GM12873 (cell line): ENCODE data around the gene CDK5.

Source experiments
- CTCF ChIP-seq: IDR thresholded peaks from 2 replicates; pipeline ENCODE4 v1.5.1; 2012; ENCODE audit warnings: low read depth, mild to moderate bottlenecking, moderate library complexity, low read length, control low read depth; ENCODE audit not compliant: insufficient read depth; ENCODE audit errors: missing control alignments

The CDK5 gene

GRCh38 chr7:151075978-151076426 lies 18.3 kb upstream of the CDK5 start:
- no peak for TF ChIP-seq CTCF

GRCh38 chr7:151075662-151075971 lies 17.9 kb upstream of the CDK5 start:
- TF ChIP-seq CTCF: no peak

GRCh38 chr7:151074817-151075661 lies 17.3 kb upstream of the CDK5 start:
- no peak for TF ChIP-seq CTCF

GRCh38 chr7:151073990-151074389 lies 16.3 kb upstream of the CDK5 start:
- no peak for TF ChIP-seq CTCF

- no peak for TF ChIP-seq CTCF
These were observed 13.6 kb upstream of the CDK5 start for GRCh38 chr7:151071032-151071866.

GRCh38 chr7:151070574-151070960 lies 12.9 kb upstream of the CDK5 start:
- no peak for TF ChIP-seq CTCF

GRCh38 chr7:151069841-151070573 lies 12.3 kb upstream of the CDK5 start:
- TF ChIP-seq CTCF: no peak
